ENCODE measurements around the gene CD81. TPM values are rescaled to one million over a fixed set of nuclear protein-coding genes. Genes with fewer than 3 reads are reported as not detected.

The CD81 gene
- total and polyA plus RNA-seq, 4 donors, result 329 to 741 (median 530) TPM

- no peak for DNase-seq (ENCODE audit: low read depth in 4 of 6, low spot score in 6 of 6)
- peaks cover 14% of the 10 kb centered on the region for H3K4me1 ChIP-seq (ENCODE audit: control insufficient read depth, insufficient read depth, low read length)
- WGBS (ENCODE audit: insufficient coverage), result 81% methylated on average over 28 of the region's 28 CpGs
- H3K36me3 ChIP-seq (ENCODE audit: control insufficient read depth, insufficient read depth, low read length), result no peaks in the 10 kb centered on the region
- H3K4me3 ChIP-seq (ENCODE audit: low read depth, low read length), result no peak overlapping the region
- H3K27me3 ChIP-seq (ENCODE audit: control insufficient read depth, insufficient read depth, low read length), result no peaks in the 10 kb centered on the region
- no peak overlapping the region for H3K27ac ChIP-seq (ENCODE audit: low read depth, low read length)
- no peaks in the 10 kb centered on the region for H3K9me3 ChIP-seq (ENCODE audit: control insufficient read depth, insufficient read depth, low read length)
These were observed 47.8 kb downstream of the CD81 start for GRCh38 chr11:2424811-2425495.

- WGBS (ENCODE audit: insufficient coverage), result 70% methylated on average over 5 of the region's 8 CpGs
- H3K36me3 ChIP-seq (ENCODE audit: control insufficient read depth, insufficient read depth, low read length), result no peaks in the 10 kb centered on the region
- no peak overlapping the region for H3K27ac ChIP-seq (ENCODE audit: low read depth, low read length)
- no peaks in the 10 kb centered on the region for H3K27me3 ChIP-seq (ENCODE audit: control insufficient read depth, insufficient read depth, low read length)
- H3K4me3 ChIP-seq (ENCODE audit: low read depth, low read length), result no peak overlapping the region
- no peak for DNase-seq (ENCODE audit: low read depth in 4 of 6, low spot score in 6 of 6)
- peaks cover 8% of the 10 kb centered on the region for H3K4me1 ChIP-seq (ENCODE audit: control insufficient read depth, insufficient read depth, low read length)
- H3K9me3 ChIP-seq (ENCODE audit: control insufficient read depth, insufficient read depth, low read length), result no peaks in the 10 kb centered on the region
These were observed 48.4 kb downstream of the CD81 start for GRCh38 chr11:2425506-2425905.

GRCh38 chr11:2426221-2426620 lies 49.1 kb downstream of the CD81 start:
- Histone ChIP-seq H3K4me3 (ENCODE audit: low read depth, low read length) (no peak overlapping the region), H3K27ac (ENCODE audit: low read depth, low read length) (no peak overlapping the region), H3K36me3 (ENCODE audit: control insufficient read depth, insufficient read depth, low read length) (no peaks in the 10 kb centered on the region), H3K9me3 (ENCODE audit: control insufficient read depth, insufficient read depth, low read length) (no peaks in the 10 kb centered on the region), H3K27me3 (ENCODE audit: control insufficient read depth, insufficient read depth, low read length) (no peaks in the 10 kb centered on the region), H3K4me1 (ENCODE audit: control insufficient read depth, insufficient read depth, low read length) (peaks cover under 1% of the 10 kb centered on the region)
- DNase-seq (ENCODE audit: low read depth in 4 of 6, low spot score in 6 of 6), result no peak
- WGBS (ENCODE audit: insufficient coverage), result 87% methylated on average over 13 of the region's 13 CpGs

- no peak for DNase-seq (ENCODE audit: low read depth in 4 of 6, low spot score in 6 of 6)
- Histone ChIP-seq H3K36me3 (ENCODE audit: control insufficient read depth, insufficient read depth, low read length) (no peaks in the 10 kb centered on the region), H3K27ac (ENCODE audit: low read depth, low read length) (no peak overlapping the region), H3K4me3 (ENCODE audit: low read depth, low read length) (no peak overlapping the region), H3K27me3 (ENCODE audit: control insufficient read depth, insufficient read depth, low read length) (no peaks in the 10 kb centered on the region), H3K9me3 (ENCODE audit: control insufficient read depth, insufficient read depth, low read length) (no peaks in the 10 kb centered on the region), H3K4me1 (ENCODE audit: control insufficient read depth, insufficient read depth, low read length) (no peaks in the 10 kb centered on the region)
- 89% methylated on average over 13 of the region's 14 CpGs for WGBS (ENCODE audit: insufficient coverage)
These were observed 49.9 kb downstream of the CD81 start for GRCh38 chr11:2426826-2427521.

DNA sequence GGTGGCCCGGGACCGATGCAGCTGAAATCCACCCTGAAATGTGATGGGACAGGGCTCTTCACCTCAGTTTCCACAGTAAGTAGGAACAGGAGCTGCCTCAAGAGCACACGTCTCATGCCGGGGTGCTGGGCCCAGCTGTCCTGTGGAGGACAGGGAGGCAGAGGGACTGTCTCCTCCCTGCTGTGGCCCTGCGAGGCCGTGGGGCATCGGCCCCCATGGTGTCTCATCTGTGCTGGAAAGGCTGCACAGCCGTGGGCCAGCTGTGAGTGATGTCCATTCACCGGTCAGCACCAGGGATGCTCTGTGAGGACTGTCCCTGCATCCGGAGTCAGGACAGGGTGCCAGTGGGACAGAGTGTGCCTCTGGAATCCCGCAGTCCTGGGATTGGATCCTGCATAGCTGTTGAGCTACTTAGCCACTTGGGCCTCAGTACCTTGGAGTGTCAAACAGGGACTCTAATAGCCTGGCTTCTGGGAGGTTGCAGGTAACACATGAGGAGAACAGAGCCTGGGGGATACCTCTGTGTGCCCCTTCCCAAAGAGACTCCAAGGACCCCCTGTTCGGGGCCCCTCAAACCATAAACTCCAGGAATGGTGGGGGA lies 50.7 kb downstream of the CD81 start:
- DNase-seq (ENCODE audit: low read depth in 4 of 6, low spot score in 6 of 6), result no peak
- Histone ChIP-seq H3K27ac (ENCODE audit: low read depth, low read length) (no peak overlapping the region), H3K4me1 (ENCODE audit: control insufficient read depth, insufficient read depth, low read length) (no peaks in the 10 kb centered on the region), H3K4me3 (ENCODE audit: low read depth, low read length) (no peak overlapping the region), H3K27me3 (ENCODE audit: control insufficient read depth, insufficient read depth, low read length) (no peaks in the 10 kb centered on the region), H3K36me3 (ENCODE audit: control insufficient read depth, insufficient read depth, low read length) (no peaks in the 10 kb centered on the region), H3K9me3 (ENCODE audit: control insufficient read depth, insufficient read depth, low read length) (no peaks in the 10 kb centered on the region)
- WGBS (ENCODE audit: insufficient coverage), result 83% methylated on average over 12 of the region's 12 CpGs

DNA sequence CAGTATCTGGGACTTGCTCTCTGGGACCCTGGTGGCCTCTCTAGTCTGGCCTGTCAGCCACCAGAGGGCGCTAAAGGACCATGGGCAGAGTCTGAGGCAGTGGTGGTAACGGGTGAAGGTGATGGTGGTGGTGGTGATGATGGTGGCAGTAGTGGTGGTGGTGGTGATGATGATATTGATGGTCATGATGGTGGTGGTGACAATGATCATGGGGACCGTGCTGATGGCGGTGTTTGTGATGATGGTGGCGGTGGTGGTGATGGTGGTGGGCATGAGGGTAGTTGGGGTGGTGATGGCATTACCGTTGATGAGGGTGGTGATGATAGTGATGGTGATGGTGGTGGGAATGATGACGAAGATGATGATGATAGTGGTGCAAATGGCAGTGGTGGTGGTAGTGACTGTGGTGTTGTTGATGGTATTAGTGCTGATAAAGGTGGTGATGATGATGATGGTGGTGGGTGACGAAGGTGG lies 51.2 kb downstream of the CD81 start:
- Histone ChIP-seq H3K9me3 (ENCODE audit: control insufficient read depth, insufficient read depth, low read length) (no peaks in the 10 kb centered on the region), H3K36me3 (ENCODE audit: control insufficient read depth, insufficient read depth, low read length) (no peaks in the 10 kb centered on the region), H3K27ac (ENCODE audit: low read depth, low read length) (no peak overlapping the region), H3K27me3 (ENCODE audit: control insufficient read depth, insufficient read depth, low read length) (no peaks in the 10 kb centered on the region), H3K4me1 (ENCODE audit: control insufficient read depth, insufficient read depth, low read length) (no peaks in the 10 kb centered on the region), H3K4me3 (ENCODE audit: low read depth, low read length) (no peak overlapping the region)
- WGBS (ENCODE audit: insufficient coverage), result 60% methylated on average over 8 of the region's 8 CpGs
- peak in 2 of 6 donors; percentile 20 to 37 for DNase-seq (ENCODE audit: low read depth in 4 of 6, low spot score in 6 of 6)

DNA sequence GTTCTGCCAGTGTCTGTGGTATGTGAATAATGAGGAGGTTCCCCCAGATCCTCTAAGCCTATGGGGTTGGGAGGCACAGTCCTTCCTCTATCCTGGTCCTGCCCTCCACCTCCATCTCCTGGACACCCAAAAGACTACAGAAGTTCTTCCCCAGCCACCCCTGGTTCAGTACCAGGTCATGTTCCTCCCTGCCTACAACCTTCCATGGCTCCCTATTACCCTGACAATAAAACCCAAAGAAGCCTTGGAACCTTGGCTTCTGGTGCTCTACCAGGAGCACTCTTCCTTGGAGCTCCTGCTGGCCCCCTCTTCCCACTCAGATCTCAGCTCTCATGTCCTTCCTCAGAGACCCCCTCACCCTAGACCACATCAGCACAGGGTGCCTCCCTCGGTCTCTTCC lies 54.3 kb downstream of the CD81 start:
- H3K9me3 ChIP-seq (ENCODE audit: control insufficient read depth, insufficient read depth, low read length), result no peaks in the 10 kb centered on the region
- H3K27ac ChIP-seq (ENCODE audit: low read depth, low read length), result no peak overlapping the region
- no peaks in the 10 kb centered on the region for H3K36me3 ChIP-seq (ENCODE audit: control insufficient read depth, insufficient read depth, low read length)
- no peaks in the 10 kb centered on the region for H3K4me1 ChIP-seq (ENCODE audit: control insufficient read depth, insufficient read depth, low read length)
- 83% methylated on average over 1 of the region's 1 CpG for WGBS (ENCODE audit: insufficient coverage)
- H3K4me3 ChIP-seq (ENCODE audit: low read depth, low read length), result no peak overlapping the region
- no peaks in the 10 kb centered on the region for H3K27me3 ChIP-seq (ENCODE audit: control insufficient read depth, insufficient read depth, low read length)
- no peak for DNase-seq (ENCODE audit: low read depth in 4 of 6, low spot score in 6 of 6)

DNA sequence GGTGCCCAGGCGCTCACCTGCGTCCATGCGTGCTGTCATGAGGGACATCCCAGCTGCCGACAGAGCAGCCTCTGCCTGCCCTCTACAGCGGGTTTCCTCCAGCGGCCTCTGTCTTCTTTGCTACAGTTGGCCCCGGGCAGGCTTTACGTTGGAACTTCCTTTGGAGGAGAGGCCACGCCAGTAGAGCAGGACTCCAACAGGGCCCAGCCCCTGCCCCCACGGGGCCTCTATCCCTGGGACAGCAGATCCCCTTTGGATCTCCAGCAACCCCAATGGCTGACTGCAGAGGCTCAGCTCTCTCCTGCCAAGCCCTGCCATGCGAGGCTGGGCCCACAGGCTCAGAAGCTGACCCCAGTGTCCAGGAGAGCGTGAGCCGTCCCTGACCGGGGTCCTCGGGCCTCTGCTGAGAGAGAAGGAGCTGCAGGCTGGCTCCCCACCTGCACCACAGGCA lies 55.1 kb downstream of the CD81 start:
- DNase-seq (ENCODE audit: low read depth in 4 of 6, low spot score in 6 of 6), result no peak
- no peaks in the 10 kb centered on the region for H3K9me3 ChIP-seq (ENCODE audit: control insufficient read depth, insufficient read depth, low read length)
- H3K4me3 ChIP-seq (ENCODE audit: low read depth, low read length), result no peak overlapping the region
- no peaks in the 10 kb centered on the region for H3K36me3 ChIP-seq (ENCODE audit: control insufficient read depth, insufficient read depth, low read length)
- no peaks in the 10 kb centered on the region for H3K27me3 ChIP-seq (ENCODE audit: control insufficient read depth, insufficient read depth, low read length)
- H3K27ac ChIP-seq (ENCODE audit: low read depth, low read length), result no peak overlapping the region
- 79% methylated on average over 13 of the region's 15 CpGs for WGBS (ENCODE audit: insufficient coverage)
- H3K4me1 ChIP-seq (ENCODE audit: control insufficient read depth, insufficient read depth, low read length), result no peaks in the 10 kb centered on the region

DNA sequence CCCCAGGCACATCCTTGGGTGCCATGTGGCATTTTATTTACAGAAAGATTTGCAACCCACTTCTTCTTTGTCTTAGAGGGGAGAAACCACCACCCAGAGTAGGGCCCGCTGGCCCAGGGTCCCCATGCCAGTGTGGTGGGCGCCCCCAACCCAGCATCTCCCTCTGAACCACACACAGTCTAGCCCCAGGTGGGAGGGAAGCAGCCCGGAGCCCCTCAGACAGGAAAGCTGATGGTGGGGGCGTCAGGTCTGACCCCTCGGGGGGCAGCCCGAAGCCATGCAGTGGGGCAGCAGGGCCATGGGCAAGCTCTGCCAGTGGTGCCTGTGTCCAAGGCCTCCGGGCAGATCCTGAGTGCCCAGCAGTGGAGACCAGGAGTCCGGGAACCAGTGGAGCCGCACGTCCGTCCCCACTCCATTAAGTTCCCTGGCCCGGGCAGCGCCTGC lies 55.5 kb downstream of the CD81 start:
- Histone ChIP-seq H3K4me1 (ENCODE audit: control insufficient read depth, insufficient read depth, low read length) (no peaks in the 10 kb centered on the region), H3K36me3 (ENCODE audit: control insufficient read depth, insufficient read depth, low read length) (no peaks in the 10 kb centered on the region), H3K9me3 (ENCODE audit: control insufficient read depth, insufficient read depth, low read length) (no peaks in the 10 kb centered on the region), H3K4me3 (ENCODE audit: low read depth, low read length) (no peak overlapping the region), H3K27me3 (ENCODE audit: control insufficient read depth, insufficient read depth, low read length) (no peaks in the 10 kb centered on the region), H3K27ac (ENCODE audit: low read depth, low read length) (no peak overlapping the region)
- 86% methylated on average over 12 of the region's 13 CpGs for WGBS (ENCODE audit: insufficient coverage)
- DNase-seq (ENCODE audit: low read depth in 4 of 6, low spot score in 6 of 6), result no peak

Measured in spinal cord (tissue), 10 donors.